GM13976 (cell line): Measurements from ENCODE around the gene ICOS.
"Not testable (repeated sequence)": the region's sequence is repeated elsewhere in the genome, so short reads cannot be mapped to it uniquely, and the experiment has no call there.

Experiments
- DNase-seq: peaks from one replicate; pipeline ENCODE4 v3.0.0; 2012; ENCODE audit warnings: low spot score
- CTCF ChIP-seq: IDR thresholded peaks from 2 replicates; pipeline ENCODE4 v1.5.1; 2012; ENCODE audit warnings: borderline replicate concordance, mild to moderate bottlenecking; ENCODE audit not compliant: insufficient read depth; ENCODE audit errors: extremely low read depth, missing control alignments, control extremely low read depth
- in situ Hi-C: fragments of 300-500 bp; cut with MboI; formaldehyde crosslinking; loops from one replicate; pipeline ENCODE4 v1.12.0; 2022; ENCODE audit warnings: low sequenced_read_pairs, mixed read lengths, inconsistent platforms; ENCODE audit not compliant: unreplicated experiment

The ICOS gene

GRCh38 chr2:203940039-203940438 lies 3.5 kb downstream of the ICOS start:
- in situ Hi-C loops = no loop called here
- DNase-seq = no peak
- no peak for TF ChIP-seq CTCF

- DNase-seq, in situ Hi-C loops: not testable (repeated sequence)
Measured at GRCh38 chr2:203943493-203944382, 7.2 kb downstream of the ICOS start.

- TF ChIP-seq CTCF = no peak
- DNase-seq = peak; percentile 30
- in situ Hi-C loops = no loop called here
Measured at GRCh38 chr2:203948733-203949132, 12.2 kb downstream of the ICOS start.

GRCh38 chr2:203949228-203949627 lies 12.7 kb downstream of the ICOS start:
- DNase-seq = no peak
- TF ChIP-seq CTCF = no peak
- in situ Hi-C loops = no loop called here

GRCh38 chr2:203951366-203951902 lies 14.9 kb downstream of the ICOS start:
- in situ Hi-C loops = no loop called here
- no peak for TF ChIP-seq CTCF
- DNase-seq = no peak

- in situ Hi-C loops = no loop called here
- no peak for DNase-seq
- TF ChIP-seq CTCF = no peak
Measured at GRCh38 chr2:203959265-203959664, 22.7 kb downstream of the ICOS start.

GRCh38 chr2:203959672-203960071 lies 23.1 kb downstream of the ICOS start:
- in situ Hi-C loops = no loop called here
- DNase-seq = no peak
- no peak for TF ChIP-seq CTCF
